Loucy (cell line): ENCODE measurements around the gene WBP2.
"Not testable (repeated sequence)": the region's sequence is repeated elsewhere in the genome, so short reads cannot be mapped to it uniquely, and the experiment has no call there.

ENCODE experiments used
- H2AFZ ChIP-seq: fragments of 200-600 bp; sonication (generic); 2 replicates; pipeline ENCODE4 v1.6.0; 2016; ENCODE audit warnings: antibody characterized with exemption, mild to moderate bottlenecking, low read length, moderate library complexity
- H3F3A ChIP-seq: fragments of 200-600 bp; 2 replicates; pipeline ENCODE4 v1.6.0; 2016; ENCODE audit warnings: antibody characterized with exemption, low read depth, mild to moderate bottlenecking
- H3K27me3 ChIP-seq: fragments of 200-600 bp; sonication (generic); 2 replicates; pipeline ENCODE4 v1.6.1; 2014; ENCODE audit warnings: low read length, mild to moderate bottlenecking; ENCODE audit not compliant: insufficient read depth, poor library complexity, severe bottlenecking
- H3K36me3 ChIP-seq: fragments of 200-600 bp; sonication (generic); 2 replicates; pipeline ENCODE4 v1.6.1; 2016; ENCODE audit warnings: low read length; ENCODE audit not compliant: insufficient read depth
- H3K4me1 ChIP-seq: fragments of 200-600 bp; sonication (generic); 2 replicates; pipeline ENCODE4 v1.5.1; 2014; ENCODE audit warnings: low read length, mild to moderate bottlenecking; ENCODE audit not compliant: insufficient read depth, poor library complexity, severe bottlenecking
- H3K4me2 ChIP-seq: fragments of 200-600 bp; sonication (generic); 2 replicates; pipeline ENCODE4 v1.6.0; 2014; ENCODE audit warnings: antibody characterized with exemption, low read length, low read depth, mild to moderate bottlenecking; ENCODE audit not compliant: poor library complexity, severe bottlenecking
- H3K4me3 ChIP-seq: fragments of 200-600 bp; sonication (generic); 2 replicates; pipeline ENCODE4 v1.5.1; 2014; ENCODE audit warnings: low read length, mild to moderate bottlenecking, mixed read lengths; ENCODE audit not compliant: poor library complexity, severe bottlenecking
- H3K79me2 ChIP-seq: fragments of 200-600 bp; sonication (generic); 2 replicates; pipeline ENCODE4 v1.6.1; 2014; ENCODE audit warnings: low read length; ENCODE audit not compliant: insufficient read depth
- H3K9ac ChIP-seq: fragments of 200-600 bp; sonication (generic); 2 replicates; pipeline ENCODE4 v1.6.0; 2014; ENCODE audit warnings: mild to moderate bottlenecking, low read depth, low read length, moderate library complexity; ENCODE audit not compliant: poor library complexity, severe bottlenecking
- H3K9me2 ChIP-seq: fragments of 200-600 bp; sonication (generic); replicated peaks from 2 replicates; pipeline ENCODE4 v1.6.1; 2016; ENCODE audit warnings: low read depth, low read length, mixed read lengths
- H3K9me3 ChIP-seq: fragments of 200-600 bp; sonication (generic); 2 replicates; pipeline ENCODE4 v1.6.1; 2014; ENCODE audit warnings: mild to moderate bottlenecking, antibody characterized with exemption, low read length, low read depth; ENCODE audit not compliant: insufficient read depth
- H4K20me1 ChIP-seq: fragments of 200-600 bp; sonication (generic); 2 replicates; pipeline ENCODE4 v1.6.0; 2014; ENCODE audit warnings: antibody characterized with exemption, low read length, mild to moderate bottlenecking; ENCODE audit not compliant: insufficient read depth, poor library complexity, severe bottlenecking
- CTCF ChIP-seq: fragments of 200-600 bp; sonication (generic); conservative IDR thresholded peaks from 2 replicates; pipeline ENCODE4 v1.5.1; 2014; ENCODE audit warnings: mild to moderate bottlenecking, antibody characterized with exemption, low read length
- EZH2phosphoT487 ChIP-seq: fragments of 200-600 bp; IDR thresholded peaks from 2 replicates; pipeline ENCODE4 v1.6.1; 2018; ENCODE audit warnings: antibody characterized with exemption, mild to moderate bottlenecking, moderate library complexity, borderline replicate concordance

The WBP2 gene

GRCh38 chr17:75891022-75891604 lies 36.0 kb upstream of the WBP2 start:
- no peaks in the 10 kb centered on the region for H3K36me3 ChIP-seq
- H3K9ac ChIP-seq: no peak overlapping the region

DNA sequence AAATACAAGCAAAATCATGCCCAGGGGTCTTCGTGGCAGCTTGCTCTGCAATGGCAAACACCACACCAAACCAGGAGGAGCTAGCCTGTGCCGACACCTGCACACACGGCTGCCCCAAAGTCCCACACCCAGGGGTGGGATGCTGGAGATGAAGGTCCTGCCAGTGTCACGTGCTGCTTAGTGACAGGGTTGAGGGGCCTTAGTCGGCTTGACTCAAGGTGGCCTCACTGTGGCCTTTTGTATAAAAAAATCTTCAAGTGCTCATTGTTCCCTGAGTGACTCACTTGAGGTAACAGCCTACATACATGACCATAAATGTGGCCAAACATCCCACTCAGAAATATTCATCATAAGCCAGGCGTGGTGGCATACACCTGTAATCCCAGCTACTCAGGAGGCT lies 34.3 kb upstream of the WBP2 start:
- no peak overlapping the region for H3K4me3 ChIP-seq
- no peak overlapping the region for H2AFZ ChIP-seq
- H3K4me2 ChIP-seq: no peak overlapping the region
- H3K27me3 ChIP-seq: no peaks in the 10 kb centered on the region
- no peaks in the 10 kb centered on the region for H3K36me3 ChIP-seq
- H3K79me2 ChIP-seq: peaks cover 10% of the 10 kb centered on the region; the same call in 1 of the 2 replicates
- TF ChIP-seq CTCF: peak; percentile 43; the same call in 1 of the 2 replicates
- no peak for TF ChIP-seq EZH2phosphoT487
- peaks cover 9% of the 10 kb centered on the region for H3K4me1 ChIP-seq
- no peaks in the 10 kb centered on the region for H3K9me3 ChIP-seq
- H3K9ac ChIP-seq: no peak overlapping the region
- no peaks in the 10 kb centered on the region for H3F3A ChIP-seq
- H3K9me2 ChIP-seq: no peaks in the 10 kb centered on the region
- H4K20me1 ChIP-seq: no peaks in the 10 kb centered on the region

More at GRCh38 chr17:75891022-75891604, 36.0 kb upstream of the WBP2 start:
- peaks cover 20% of the 10 kb centered on the region for H3K4me1 ChIP-seq
- H3K9me3 ChIP-seq: no peaks in the 10 kb centered on the region
- H4K20me1 ChIP-seq: no peaks in the 10 kb centered on the region
- H3K9me2 ChIP-seq: no peaks in the 10 kb centered on the region
- TF ChIP-seq EZH2phosphoT487 (no peak), CTCF (no peak)
- no peak overlapping the region for H3K4me2 ChIP-seq
- H3K27me3 ChIP-seq: no peaks in the 10 kb centered on the region
- H3K79me2 ChIP-seq: peaks cover 27% of the 10 kb centered on the region
- no peak overlapping the region for H2AFZ ChIP-seq
- no peak overlapping the region for H3K4me3 ChIP-seq
- no peaks in the 10 kb centered on the region for H3F3A ChIP-seq

DNA sequence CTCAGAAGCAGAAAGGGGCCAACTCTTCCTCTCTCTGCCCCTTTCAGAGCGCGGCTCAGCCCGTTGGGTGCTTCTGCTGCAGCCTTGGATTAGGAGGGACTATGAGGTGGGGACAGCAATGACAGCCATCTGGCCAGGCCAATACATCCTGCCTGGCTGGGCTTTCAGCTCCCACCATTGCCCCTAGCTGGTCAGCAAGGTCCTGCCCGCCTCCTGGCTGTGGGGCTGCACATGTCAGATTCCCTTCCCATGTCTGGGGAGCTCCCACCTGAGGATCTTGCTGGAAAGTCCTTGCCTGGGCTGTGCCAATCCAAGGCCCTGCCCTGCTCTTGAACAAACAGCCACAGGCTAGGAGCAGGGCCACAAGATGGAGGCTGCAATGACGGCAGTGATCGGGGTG lies 33.3 kb upstream of the WBP2 start:
- Histone ChIP-seq H3K4me1 (peaks cover under 1% of the 10 kb centered on the region), H3K9me3 (no peaks in the 10 kb centered on the region), H3K27me3 (no peaks in the 10 kb centered on the region), H3K9ac (no peak overlapping the region), H4K20me1 (no peaks in the 10 kb centered on the region), H3K9me2 (no peaks in the 10 kb centered on the region), H3K4me2 (no peak overlapping the region), H3K36me3 (no peaks in the 10 kb centered on the region), H2AFZ (no peak overlapping the region), H3K4me3 (no peak overlapping the region), H3K79me2 (peaks cover 5% of the 10 kb centered on the region; the same call in 1 of the 2 replicates), H3F3A (no peaks in the 10 kb centered on the region)
- no peak for TF ChIP-seq EZH2phosphoT487
- no peak for TF ChIP-seq CTCF

DNA sequence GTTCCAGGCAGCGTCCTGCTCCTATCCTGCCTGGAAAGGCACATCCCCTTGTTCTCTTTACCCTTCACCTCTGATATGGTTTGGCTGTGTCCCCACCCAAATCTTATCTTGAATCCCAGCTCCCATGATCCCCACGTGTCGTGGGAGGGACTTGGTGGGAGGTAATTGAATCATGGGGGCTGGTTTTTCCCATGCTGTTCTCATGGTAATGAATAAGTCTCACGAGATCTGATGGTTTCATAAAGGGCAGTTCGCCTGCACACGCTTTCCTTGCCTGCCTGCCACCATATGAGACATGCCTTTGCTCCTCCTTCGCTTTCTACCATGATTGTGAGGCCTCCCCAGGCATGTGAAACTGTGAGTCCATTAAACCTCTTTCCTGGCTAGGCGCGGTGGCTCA lies 30.7 kb upstream of the WBP2 start:
- H3K9me2 ChIP-seq, H3K4me2 ChIP-seq, H4K20me1 ChIP-seq, H3K9me3 ChIP-seq, H3K4me1 ChIP-seq, H2AFZ ChIP-seq, H3K27me3 ChIP-seq, H3K36me3 ChIP-seq, H3K4me3 ChIP-seq, H3K79me2 ChIP-seq, H3F3A ChIP-seq, H3K9ac ChIP-seq: not testable (repeated sequence)
